ENCODE measurements around the gene FMN2. TPM values are rescaled to one million over a fixed set of nuclear protein-coding genes. Genes with fewer than 3 reads are reported as not detected.

FMN2 gene
- total RNA-seq, 2 experiments from 2014 or later: not detected

GRCh38 chr1:240415532-240415931, 323.8 kb downstream of the FMN2 start:
- no peak for DNase-seq
- Mint-ChIP-seq H3K4me1 (ENCODE audit: low read depth) (no peaks in the 10 kb centered on the region), H3K27ac (no peak overlapping the region), H3K9me3 (peaks cover 5% of the 10 kb centered on the region), H3K27me3 (no peaks in the 10 kb centered on the region), H3K4me3 (no peak overlapping the region), H3K36me3 (ENCODE audit: low read depth) (no peaks in the 10 kb centered on the region)
- H3K27ac ChIP-seq (ENCODE audit: low read depth in 1 of 2, low read length in 2 of 2): no peak overlapping the region
- POLR2A ChIA-PET: no interaction called here
- intact Hi-C loops (cut with DNase I, micrococcal nuclease): no loop called here
- H3K36me3 ChIP-seq (ENCODE audit: insufficient read depth, low read length): no peaks in the 10 kb centered on the region
- H3K27me3 ChIP-seq (ENCODE audit: control insufficient read depth in 1 of 2, insufficient read depth in 2 of 2, low read length in 2 of 2): no peaks in the 10 kb centered on the region
- no peak overlapping the region for H3K4me3 ChIP-seq (ENCODE audit: low read length)
- TF ChIP-seq, protein P1, sequence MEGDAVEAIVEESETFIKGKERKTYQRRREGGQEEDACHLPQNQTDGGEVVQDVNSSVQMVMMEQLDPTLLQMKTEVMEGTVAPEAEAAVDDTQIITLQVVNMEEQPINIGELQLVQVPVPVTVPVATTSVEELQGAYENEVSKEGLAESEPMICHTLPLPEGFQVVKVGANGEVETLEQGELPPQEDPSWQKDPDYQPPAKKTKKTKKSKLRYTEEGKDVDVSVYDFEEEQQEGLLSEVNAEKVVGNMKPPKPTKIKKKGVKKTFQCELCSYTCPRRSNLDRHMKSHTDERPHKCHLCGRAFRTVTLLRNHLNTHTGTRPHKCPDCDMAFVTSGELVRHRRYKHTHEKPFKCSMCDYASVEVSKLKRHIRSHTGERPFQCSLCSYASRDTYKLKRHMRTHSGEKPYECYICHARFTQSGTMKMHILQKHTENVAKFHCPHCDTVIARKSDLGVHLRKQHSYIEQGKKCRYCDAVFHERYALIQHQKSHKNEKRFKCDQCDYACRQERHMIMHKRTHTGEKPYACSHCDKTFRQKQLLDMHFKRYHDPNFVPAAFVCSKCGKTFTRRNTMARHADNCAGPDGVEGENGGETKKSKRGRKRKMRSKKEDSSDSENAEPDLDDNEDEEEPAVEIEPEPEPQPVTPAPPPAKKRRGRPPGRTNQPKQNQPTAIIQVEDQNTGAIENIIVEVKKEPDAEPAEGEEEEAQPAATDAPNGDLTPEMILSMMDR (IDR thresholded peaks at IDR 0.05): no peak
- H3K9me3 ChIP-seq (ENCODE audit: control insufficient read depth in 1 of 2, insufficient read depth in 1 of 2, low read length in 2 of 2): peaks cover 0 to 3% of the 10 kb centered on the region in 2 experiments
- no peaks in the 10 kb centered on the region for H3K4me1 ChIP-seq (ENCODE audit: insufficient read depth, low read length)
- CTCF ChIA-PET: interaction anchor here (1.7 kb wide), 1 partner anchor 16 kb away, joined by 3 read pairs; no protein-coding TSS in a partner anchor
- no peak for ATAC-seq (ENCODE audit: poor library complexity)

DNA sequence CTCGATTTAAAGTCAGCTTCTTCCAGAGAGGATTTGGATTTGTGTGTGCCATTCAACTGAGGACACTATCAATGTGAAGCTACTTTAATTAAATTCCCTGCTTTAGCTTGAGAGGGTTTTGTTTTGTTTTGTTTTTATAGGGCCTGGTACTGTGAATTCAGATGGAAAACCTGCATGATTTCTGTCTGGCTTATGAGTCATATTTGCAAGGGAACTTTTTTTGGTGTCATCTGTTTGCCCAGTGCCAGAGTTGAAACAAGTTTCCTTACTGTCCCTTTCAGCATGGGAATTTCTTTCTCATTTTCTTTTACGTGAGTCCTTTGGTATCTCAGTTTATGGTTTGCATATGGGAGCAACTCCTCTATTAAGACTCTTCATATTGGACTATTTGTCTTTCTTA, 325.6 kb downstream of the FMN2 start:
- DNase-seq: no peak
- H3K27ac ChIP-seq (ENCODE audit: low read depth in 1 of 2, low read length in 2 of 2): no peak overlapping the region
- H3K36me3 ChIP-seq (ENCODE audit: insufficient read depth, low read length): no peaks in the 10 kb centered on the region
- ChIA-PET CTCF (no interaction called here), POLR2A (no interaction called here)
- no peaks in the 10 kb centered on the region for H3K27me3 ChIP-seq (ENCODE audit: control insufficient read depth in 1 of 2, insufficient read depth in 2 of 2, low read length in 2 of 2)
- peaks cover 3% of the 10 kb centered on the region for H3K9me3 Mint-ChIP-seq
- H3K27me3 Mint-ChIP-seq: no peaks in the 10 kb centered on the region
- no peaks in the 10 kb centered on the region for H3K36me3 Mint-ChIP-seq (ENCODE audit: low read depth)
- no peak overlapping the region for H3K27ac Mint-ChIP-seq
- no peak overlapping the region for H3K4me3 Mint-ChIP-seq
- ATAC-seq (ENCODE audit: poor library complexity): no peak
- no peaks in the 10 kb centered on the region for H3K4me1 Mint-ChIP-seq (ENCODE audit: low read depth)
- TF ChIP-seq, protein P1 (IDR thresholded peaks at IDR 0.05): no peak
- intact Hi-C loops (cut with DNase I, micrococcal nuclease): no loop called here
- no peak overlapping the region for H3K4me3 ChIP-seq (ENCODE audit: low read length)
- peaks cover 0 to 3% of the 10 kb centered on the region in 2 experiments for H3K9me3 ChIP-seq (ENCODE audit: control insufficient read depth in 1 of 2, insufficient read depth in 1 of 2, low read length in 2 of 2)
- H3K4me1 ChIP-seq (ENCODE audit: insufficient read depth, low read length): no peaks in the 10 kb centered on the region

- DNase-seq (no peak), ATAC-seq (ENCODE audit: poor library complexity) (no peak)
- intact Hi-C loops (cut with DNase I, micrococcal nuclease): no loop called here
- Mint-ChIP-seq H3K4me1 (ENCODE audit: low read depth) (no peaks in the 10 kb centered on the region), H3K36me3 (ENCODE audit: low read depth) (no peaks in the 10 kb centered on the region), H3K4me3 (no peak overlapping the region), H3K9me3 (no peaks in the 10 kb centered on the region), H3K27me3 (no peaks in the 10 kb centered on the region), H3K27ac (no peak overlapping the region)
- no peak overlapping the region for H3K4me3 ChIP-seq (ENCODE audit: low read length)
- H3K27me3 ChIP-seq (ENCODE audit: control insufficient read depth in 1 of 2, insufficient read depth in 2 of 2, low read length in 2 of 2): no peaks in the 10 kb centered on the region
- H3K27ac ChIP-seq (ENCODE audit: low read depth in 1 of 2, low read length in 2 of 2): no peak overlapping the region
- TF ChIP-seq, protein P1 (IDR thresholded peaks at IDR 0.05): no peak
- no peaks in the 10 kb centered on the region for H3K4me1 ChIP-seq (ENCODE audit: insufficient read depth, low read length)
- POLR2A ChIA-PET: no interaction called here
- no peaks in the 10 kb centered on the region for H3K9me3 ChIP-seq (ENCODE audit: control insufficient read depth in 1 of 2, insufficient read depth in 1 of 2, low read length in 2 of 2)
- H3K36me3 ChIP-seq (ENCODE audit: insufficient read depth, low read length): no peaks in the 10 kb centered on the region
- CTCF ChIA-PET: no interaction called here
Observed at GRCh38 chr1:240420766-240421165, 329.1 kb downstream of the FMN2 start.
